ENCODE data around the gene ATP5MG.
A peak's percentile ranks its signal among the peaks of the same experiment; 100 is the strongest.
"Not testable (repeated sequence)": the region's sequence is repeated elsewhere in the genome, so short reads cannot be mapped to it uniquely, and the experiment has no call there.

The ATP5MG gene, protein sequence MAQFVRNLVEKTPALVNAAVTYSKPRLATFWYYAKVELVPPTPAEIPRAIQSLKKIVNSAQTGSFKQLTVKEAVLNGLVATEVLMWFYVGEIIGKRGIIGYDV

DNA sequence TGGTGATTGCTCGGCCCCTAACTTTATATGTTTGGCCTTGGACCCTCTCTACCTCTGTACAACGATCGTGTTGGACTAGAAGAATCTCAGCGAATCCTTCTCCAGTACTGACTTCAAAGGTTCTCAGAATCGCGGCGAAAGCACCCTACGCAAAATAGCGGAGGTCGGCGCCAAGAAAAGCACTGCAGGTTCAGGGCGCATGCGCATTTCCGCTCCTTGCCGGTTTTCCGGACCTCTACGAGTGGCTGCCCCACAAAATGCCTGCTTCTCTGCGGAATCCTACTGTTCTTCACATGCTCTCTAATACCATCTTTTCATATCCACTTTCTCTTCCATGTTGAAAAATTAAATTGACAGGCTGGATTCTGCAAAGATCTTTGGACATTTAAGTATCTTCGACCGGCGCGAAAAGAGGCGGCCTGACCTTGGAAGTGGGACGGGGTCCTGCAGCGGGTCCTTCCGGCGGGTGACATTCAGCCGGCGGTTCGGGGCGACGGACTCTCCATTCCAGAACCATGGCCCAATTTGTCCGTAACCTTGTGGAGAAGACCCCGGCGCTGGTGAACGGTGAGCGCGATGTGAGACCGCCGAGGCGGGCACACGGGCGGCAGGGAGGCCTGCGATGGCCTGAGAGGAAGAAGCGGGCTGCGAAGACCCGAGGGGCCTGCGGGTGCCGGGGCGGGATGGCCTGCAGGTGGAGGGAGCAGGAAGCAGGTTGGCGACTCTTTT is at the start of gene ATP5MG:
ATP5MG (plus strand) TSS at position 456 of the 729 bp plus-strand sequence; CDS start at position 516, 60 bp downstream.
- peak; percentile 91 for DNase-seq (ENCODE audit: low read depth)

DNA sequence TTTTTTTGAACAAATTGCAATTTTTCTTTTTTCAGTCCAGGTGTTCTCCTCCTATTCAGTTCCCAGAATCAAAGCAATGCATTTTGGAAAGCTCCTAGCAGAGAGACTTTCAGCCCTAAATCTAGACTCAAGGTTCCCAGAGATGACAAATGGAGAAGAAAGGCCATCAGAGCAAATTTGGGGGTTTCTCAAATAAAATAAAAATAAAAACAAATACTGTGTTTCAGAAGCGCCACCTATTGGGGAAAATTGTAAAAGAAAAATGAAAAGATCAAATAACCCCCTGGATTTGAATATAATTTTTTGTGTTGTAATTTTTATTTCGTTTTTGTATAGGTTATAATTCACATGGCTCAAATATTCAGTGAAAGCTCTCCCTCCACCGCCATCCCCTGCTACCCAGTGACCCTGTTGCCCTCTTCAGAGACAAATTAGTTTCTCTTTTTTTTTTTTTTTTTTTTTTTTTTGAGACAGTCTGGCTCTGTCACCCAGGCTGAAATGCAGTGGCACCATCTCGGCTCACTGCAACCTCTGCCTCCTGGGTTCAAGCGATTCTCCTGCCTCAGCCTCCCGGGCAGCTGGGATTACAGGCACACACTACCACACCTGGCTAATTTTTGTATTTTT is 48.2 kb upstream of the ATP5MG start:
- DNase-seq (ENCODE audit: low read depth): no peak

DNA sequence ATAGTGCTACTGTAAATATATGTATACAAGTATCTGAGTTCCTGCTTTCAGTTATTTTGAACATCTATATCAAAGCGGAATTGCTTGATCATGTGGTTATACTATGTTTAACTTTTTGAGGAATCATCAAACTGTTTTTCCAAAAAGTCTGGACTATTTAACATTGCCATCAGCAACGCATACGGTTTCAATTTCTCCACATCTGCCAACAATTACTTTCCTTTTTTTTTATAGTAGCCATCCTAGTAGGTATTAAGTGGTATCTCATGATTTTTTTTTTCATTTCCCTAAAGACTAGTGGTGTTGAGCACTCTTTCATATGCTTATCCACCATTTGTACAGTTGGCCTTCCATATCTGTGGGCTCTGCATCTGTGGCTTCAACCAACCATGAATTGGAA is 43.3 kb upstream of the ATP5MG start:
- DNase-seq (ENCODE audit: low read depth): no peak

DNA sequence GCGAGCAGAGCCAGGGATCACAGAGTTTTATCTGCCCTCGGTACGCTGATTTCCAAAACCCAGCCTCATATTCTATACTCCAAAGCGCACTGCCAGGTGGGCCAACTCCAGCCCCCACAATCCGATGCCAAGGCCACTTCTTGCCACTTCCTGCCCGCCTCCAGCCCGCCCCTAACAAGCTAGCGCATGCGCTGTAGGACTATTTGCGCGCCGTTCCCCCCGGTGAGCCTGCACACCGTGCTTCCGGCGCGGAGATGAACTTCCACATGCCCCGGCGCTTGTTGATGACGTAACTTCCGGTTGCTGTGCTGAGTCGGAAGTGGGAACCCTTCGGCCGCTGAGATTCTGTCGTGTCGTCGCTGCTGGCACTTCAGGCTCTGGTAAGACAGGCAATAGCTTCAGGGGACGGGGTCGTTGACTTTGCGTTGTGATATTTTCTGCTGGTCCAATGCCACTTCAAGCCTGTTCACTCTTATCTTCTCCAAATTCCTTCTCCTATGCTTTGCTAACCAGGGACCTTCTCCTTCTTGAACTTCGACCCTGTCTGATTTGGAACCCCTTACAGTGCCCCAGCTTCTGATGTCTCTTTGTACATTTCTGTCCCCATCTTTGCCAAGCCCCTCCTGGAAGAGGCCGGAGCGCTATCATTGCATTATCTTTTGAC is 42.0 kb upstream of the ATP5MG start, which contains the start of gene UBE4A:
UBE4A (plus strand) TSS at position 306 of the 664 bp plus-strand sequence. CDS start 5,481 bp downstream, outside the sequence.
- DNase-seq (ENCODE audit: low read depth): peak; percentile 95

DNA sequence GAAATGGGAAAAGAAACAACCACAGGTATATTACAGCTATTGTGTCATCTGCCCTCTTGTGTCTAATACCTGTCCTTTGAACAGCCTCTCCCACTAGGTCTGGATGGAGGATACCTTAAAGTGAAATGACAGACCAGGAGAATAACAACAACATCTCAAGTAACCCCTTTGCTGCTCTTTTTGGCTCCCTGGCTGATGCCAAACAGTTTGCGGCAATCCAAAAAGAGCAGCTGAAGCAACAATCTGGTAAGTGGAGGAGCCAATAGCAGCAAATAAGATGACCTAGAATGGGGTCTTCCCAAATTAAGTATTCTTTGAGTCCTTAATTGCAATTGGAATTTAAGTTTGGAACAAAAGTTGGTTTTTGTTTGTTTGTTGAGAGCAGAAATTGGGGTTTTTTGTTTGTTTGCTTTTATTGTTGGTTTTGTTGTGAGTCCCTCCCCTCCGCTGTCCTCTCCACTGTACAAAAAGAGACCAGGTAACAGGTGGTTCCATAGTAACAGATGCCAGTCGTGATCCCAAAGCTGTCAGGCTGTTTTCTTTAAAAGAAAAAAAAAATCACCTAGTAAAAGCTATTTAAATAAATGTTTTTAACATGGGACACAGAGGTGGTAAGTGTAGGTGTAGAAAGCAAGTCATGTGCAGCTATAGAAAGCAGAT is 36.3 kb upstream of the ATP5MG start:
- DNase-seq (ENCODE audit: low read depth): no peak

DNA sequence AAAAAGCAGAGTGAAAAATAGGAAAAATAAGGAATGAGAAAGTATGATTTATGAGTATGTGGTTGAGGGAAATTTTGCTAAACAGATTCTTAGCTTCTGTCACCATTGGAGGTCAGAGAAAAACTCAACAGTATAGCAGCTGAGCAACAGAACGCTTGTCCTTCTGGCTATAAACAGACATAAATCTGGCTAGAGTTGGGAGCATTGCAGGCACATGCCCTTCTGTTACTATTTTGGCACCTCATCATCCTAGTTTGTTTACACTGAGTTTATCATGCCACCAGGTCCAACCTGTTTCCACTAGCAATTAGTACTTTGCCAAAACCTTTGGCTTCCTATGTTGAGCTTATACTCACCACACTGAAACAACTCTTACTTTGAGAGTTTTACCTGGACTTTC is 35.1 kb upstream of the ATP5MG start:
- DNase-seq (ENCODE audit: low read depth): no peak

DNA sequence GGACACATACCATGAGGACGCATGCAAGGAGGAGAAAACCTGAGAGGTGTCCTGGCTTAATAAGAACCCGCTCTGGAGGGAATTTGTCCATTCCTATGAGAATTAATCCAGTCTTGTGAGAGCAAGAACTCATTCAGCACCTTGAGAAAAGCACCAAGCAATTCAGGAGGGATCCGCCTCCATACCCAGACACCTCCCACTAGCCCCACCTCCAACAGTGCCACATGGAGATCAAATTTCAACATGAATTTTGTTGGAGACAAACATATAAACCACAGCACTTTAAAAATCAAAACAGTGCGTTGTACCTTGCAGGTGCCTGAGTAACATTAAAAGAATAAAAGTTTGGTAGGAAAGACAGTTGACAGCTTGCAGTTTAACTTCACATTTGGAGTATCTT is 30.6 kb upstream of the ATP5MG start:
- DNase-seq (ENCODE audit: low read depth): no peak

DNA sequence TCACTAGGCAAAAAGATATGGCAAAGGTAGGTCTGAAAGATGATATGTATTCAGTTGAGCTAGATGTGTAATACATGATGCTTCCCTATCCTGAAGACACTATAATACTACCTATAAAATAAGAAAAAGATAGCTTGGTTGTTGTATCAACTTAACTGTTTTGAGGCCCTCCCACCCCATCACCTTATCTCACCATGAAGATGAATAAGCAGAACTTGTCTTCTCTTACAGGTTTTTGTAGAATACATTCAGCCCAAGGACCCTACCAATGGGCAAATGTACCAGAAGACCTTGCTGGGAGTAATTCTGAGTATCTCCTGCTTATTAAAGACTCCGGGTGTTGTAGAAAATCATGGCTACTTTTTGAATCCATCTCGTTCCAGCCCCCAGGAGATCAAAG is 28.1 kb upstream of the ATP5MG start:
- no peak for DNase-seq (ENCODE audit: low read depth)

DNA sequence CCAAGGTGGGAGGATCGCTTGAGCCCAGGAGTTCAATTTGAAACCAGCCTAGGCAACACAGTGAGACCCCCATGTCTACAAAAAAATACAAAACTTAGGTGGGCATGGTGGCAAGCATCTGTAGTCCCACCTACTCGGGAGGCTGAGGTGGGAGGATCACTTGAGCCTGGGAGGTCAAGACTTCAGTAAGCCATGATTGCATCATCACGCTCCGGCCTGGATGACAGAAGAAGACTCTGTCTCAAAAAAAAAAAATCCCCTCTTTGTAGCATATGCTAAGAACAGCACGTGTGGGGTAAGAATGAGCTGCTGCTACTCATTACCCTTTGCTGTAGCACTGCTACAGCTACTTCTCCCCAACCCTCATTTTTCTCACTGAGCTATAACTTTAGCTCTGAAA is 27.5 kb upstream of the ATP5MG start:
- DNase-seq (ENCODE audit: low read depth): no peak

DNA sequence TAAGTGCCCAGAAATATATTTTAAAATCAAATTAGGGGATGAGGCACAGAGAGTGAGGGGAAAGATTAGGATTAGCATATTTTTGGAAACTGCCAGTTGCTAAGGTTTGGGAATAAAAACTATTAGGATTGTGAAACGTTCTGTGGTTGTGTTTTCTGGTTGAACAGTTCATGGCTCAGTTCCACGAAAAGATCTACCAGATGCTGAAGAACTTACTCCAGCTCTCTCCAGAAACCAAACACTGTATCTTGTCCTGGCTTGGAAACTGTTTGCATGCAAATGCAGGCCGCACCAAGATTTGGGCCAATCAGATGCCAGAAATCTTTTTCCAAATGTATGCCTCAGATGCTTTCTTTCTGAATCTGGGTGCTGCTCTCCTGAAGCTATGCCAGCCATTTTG is 26.7 kb upstream of the ATP5MG start:
- DNase-seq (ENCODE audit: low read depth): no peak

DNA sequence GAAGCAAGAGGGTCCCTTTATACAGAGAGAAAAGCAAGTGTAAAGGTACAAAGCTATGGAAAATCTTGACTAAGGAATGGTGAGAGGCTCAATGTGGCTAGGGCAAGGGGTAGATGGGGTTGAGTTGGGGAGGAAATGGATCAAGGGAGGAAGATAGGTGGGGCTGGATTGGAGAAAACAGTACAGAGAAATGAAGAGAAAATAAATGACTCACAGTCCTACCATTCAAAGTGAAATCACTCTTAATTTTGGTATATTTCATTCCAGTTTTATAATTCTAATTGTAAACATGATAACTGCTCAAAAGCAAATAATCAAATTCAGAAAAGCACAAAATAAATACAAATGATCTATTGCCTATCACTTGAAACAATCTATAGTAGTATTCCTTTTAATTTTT is 25.4 kb upstream of the ATP5MG start:
- DNase-seq (ENCODE audit: low read depth): no peak

DNA sequence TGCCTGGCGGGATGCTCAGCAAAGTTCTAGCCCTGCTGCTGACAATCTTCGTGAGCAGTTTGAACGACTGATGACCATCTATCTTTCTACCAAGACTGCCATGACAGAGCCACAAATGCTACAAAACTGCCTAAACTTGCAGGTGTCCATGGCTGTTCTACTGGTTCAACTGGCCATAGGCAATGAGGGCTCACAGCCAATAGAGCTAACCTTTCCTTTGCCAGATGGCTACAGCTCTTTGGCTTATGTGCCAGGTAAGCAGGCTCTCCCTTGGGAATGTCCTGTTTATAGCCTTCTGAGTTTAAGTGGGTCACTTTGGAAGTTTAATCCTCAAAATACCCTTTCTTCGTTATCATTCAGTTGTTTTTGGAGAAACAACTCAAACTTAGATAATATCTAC is 21.9 kb upstream of the ATP5MG start:
- DNase-seq (ENCODE audit: low read depth): no peak

DNA sequence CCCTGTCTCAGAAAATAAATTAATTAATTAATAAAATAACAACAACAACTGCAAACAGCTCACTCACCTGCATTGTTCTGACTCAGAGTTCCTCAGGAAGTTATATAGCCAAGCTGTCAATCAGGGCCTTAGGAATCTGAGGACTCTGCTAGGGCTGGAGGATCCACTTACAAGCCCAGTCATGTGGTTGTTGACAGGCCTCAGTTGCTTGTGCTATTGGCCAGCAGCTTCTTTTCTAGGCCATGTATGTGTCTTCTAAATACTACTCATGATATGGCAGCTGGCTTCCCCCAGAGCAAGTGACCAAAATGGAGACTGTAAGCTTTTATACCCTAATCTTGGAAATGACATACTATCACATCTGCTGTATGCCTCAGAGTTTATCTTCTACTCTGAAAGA is 20.8 kb upstream of the ATP5MG start:
- DNase-seq (ENCODE audit: low read depth): no peak

DNA sequence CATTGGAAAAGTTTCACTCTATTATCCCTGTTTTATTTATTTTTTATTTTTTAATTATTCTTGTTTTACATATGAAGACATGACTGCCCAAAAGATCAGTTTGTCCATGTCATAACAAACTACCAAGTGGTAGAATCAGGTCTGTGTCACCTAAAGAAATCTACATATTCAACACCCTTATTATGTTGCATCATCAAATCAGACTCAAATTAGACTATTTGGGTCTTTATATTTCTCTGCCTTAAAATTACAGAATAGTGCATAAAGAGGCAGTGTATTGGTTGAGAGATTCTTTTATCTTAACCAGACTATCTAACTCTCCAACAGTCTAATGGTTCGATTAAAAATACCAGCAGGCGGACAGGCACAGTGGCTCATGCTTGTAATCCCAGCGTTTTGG is 18.5 kb upstream of the ATP5MG start:
- no peak for DNase-seq (ENCODE audit: low read depth)

DNA sequence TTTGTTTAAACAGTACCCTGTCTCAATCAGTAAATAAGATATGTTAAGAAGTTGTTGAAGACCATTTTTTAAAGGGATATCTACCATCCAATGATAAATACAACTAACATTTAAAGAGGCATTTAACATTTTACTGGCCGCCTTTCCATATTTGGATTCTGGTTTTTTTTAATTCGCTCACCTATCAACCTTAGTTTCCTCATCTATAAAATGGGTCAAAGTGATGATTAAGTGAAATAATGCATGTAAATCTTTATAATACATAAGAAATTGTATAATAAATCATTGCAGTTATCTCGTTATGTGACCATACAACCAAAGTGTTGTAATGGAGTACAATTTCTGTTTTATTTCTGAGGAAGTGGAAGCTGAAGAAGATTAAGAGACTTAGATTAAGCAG is 17.7 kb upstream of the ATP5MG start:
- DNase-seq (ENCODE audit: low read depth): no peak

DNA sequence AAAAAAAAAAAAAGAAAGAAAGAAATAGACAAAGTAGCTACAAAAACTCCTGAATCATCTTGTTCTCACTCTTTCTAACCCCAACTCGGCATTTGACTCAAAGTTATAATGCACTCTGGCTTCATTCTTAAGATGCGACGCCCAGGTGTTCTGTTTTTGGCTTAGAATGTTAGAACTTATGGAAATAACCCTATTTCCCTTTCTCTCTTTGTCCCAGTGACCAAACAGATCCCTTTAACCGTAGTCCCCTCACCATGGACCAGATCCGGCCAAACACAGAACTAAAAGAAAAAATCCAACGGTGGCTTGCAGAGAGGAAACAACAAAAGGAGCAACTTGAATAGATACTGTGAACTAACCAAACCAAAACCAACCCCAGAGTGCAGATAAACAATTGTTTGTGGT is 5.3 kb upstream of the ATP5MG start:
- no peak for DNase-seq (ENCODE audit: low read depth)

DNA sequence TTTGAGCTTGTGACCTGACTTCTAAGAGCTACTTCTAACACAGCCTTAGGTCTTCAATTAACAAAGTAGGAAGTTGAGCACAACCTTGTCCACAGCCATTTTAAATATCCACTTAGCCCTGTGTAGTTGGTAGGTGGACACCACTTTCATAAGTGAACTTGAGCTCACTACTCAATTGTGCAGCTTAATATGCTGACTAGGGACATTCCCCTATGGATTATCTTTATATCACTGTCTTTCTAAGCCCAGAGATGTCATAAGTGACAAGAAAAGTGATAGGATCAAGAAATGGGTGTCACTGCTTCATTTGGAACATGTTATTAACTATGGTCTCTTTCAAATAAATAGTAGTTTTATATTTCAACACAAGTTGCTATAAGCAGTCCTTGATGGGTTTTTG is 4.0 kb upstream of the ATP5MG start:
- no peak for DNase-seq (ENCODE audit: low read depth)

DNA sequence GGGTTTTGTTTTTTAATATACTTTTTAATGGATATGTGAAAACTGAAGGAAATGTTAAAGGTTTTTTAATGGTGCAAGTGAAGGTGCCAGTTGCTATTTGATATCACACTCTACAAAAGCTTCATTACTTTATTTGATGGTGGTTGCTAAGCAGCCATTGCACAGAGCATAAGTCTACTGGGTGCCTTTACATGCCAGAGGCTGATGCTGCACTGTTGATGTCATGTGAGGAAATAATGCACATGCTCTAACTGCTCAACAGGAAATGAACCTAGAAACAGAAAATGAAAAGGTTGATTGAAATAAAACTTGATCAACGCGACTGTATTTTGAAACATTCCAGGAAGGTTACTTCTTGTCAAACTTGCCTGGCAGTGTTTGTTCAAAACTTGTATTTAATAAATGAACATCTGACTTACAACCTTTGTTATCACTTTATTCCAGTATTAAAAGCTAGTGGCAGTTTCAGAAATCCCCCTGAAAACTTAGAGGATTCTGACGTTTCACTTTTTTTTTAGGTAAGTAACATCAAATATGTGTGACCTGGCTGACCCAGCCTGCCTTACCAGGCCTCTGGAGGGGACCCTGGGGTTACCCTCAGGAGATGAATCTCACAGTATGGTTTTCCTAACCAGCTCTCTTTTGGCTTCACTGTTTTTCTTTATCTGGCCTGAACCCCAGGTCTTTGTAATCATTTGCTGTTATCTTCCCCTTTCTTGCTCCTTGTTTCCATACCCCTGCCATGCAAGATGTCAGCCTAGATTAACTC is 2.4 kb upstream of the ATP5MG start:
- peak; percentile 12 for DNase-seq (ENCODE audit: low read depth)

DNA sequence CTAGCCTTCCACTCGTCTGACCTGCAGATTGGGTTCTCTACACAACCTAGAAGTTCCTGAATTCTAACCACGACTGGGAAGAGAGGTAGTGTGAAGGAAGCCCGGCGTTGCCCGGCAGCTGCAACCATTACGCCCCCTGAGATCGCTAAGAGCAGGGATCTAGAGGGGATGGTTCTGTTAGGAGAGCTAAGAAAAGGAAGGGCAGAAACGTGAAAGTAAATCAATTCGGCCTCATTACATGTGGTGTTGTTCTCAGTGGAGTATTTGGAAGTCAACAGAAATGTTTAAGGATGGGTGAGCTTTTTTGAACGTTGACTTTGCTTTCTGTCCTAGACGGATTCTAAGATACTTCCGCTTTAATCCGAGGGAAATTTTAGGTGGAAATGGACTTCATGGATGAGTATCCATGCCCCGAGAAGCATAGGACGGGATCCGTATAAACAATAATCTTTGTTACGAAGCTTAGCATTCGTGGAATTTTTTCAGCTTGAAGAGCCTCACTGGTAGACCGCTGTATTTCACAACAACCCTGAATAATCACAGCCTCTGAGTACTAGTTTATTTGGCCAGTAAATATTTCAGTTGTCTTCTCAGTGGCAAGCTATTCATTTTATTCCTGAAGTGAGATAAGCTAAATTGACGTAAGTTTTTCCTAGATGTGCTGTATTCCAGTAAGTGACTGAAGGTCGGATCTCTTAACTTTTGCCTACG is 629 bp downstream of the ATP5MG start:
- DNase-seq (ENCODE audit: low read depth): no peak

DNA sequence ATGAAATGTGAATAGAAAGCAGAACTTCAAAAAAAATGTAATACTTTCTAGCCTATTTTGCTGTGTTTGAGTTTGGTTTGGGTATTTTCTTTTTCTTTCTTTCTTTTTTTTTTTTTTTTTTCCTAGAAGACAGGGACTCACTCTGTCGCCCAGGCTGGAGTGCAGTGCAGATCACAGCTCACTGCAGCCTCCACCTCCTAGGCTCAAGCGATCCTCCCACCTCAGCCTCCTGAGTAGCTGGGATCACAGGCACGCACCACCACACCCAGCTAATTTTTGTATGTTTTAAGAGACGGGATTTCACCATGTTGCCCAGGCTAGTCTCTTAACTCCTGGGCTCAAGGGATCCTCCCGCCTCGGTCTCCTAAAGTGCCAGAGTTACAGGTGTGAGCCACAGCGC is 1.2 kb downstream of the ATP5MG start:
- not testable (repeated sequence) for DNase-seq (ENCODE audit: low read depth)

DNA sequence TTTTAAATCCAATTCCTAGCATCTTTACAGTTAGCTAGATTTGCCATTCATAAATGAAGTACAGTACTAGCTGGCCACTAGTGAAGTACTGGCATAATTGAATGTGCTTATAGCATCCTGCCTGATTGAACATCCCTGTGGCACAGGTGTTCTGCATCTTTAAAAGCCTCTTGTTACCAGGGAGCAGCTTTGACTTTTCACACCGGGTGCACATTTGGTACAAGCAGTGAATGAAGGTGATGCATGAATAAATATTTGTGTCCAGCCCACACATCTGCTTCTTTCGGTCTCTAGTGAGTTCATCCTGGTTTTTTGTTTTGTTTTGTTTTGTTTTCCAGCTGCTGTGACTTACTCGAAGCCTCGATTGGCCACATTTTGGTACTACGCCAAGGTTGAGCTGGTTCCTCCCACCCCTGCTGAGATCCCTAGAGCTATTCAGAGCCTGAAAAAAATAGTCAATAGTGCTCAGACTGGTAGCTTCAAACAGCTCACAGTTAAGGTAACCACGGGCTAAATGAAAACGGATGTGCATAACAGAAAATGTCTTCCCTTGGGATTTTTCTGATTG is 5.3 kb downstream of the ATP5MG start:
- no peak for DNase-seq (ENCODE audit: low read depth)

All from activated T-cell treated with anti-CD3 and anti-CD28 coated beads for 1 hour (primary cell).